GM19025 (cell line): ENCODE results near the gene PRKAR1B.

Experiments
- ATAC-seq: cut with Tn5 transposase; IDR thresholded peaks from one replicate; pipeline ENCODE4 v1.9.1; 2021; ENCODE audit warnings: mild to moderate bottlenecking, low read depth, moderate library complexity; ENCODE audit not compliant: unreplicated experiment

The PRKAR1B gene

GRCh38 chr7:549066-549890, 177.8 kb downstream of the PRKAR1B start:
- no peak for ATAC-seq

DNA sequence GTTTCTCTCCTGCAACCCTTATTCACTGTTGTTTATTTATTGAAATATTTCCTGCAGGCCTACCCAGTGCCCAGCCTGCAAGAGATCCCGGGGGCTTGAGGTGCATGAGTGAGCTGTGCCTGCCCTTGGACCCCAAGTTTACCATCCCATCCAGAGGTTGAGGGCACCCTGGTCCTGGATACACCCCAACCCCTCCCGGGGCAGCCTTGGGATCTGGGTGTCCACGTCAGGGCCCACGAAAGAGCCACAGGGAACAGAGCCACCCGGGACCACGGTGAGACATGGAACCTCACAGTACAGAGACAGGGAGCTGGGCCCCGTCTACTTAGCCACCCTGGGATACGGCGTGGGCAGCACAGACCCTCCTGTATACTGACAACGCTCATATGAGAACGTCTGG, 178.7 kb downstream of the PRKAR1B start:
- no peak for ATAC-seq

DNA sequence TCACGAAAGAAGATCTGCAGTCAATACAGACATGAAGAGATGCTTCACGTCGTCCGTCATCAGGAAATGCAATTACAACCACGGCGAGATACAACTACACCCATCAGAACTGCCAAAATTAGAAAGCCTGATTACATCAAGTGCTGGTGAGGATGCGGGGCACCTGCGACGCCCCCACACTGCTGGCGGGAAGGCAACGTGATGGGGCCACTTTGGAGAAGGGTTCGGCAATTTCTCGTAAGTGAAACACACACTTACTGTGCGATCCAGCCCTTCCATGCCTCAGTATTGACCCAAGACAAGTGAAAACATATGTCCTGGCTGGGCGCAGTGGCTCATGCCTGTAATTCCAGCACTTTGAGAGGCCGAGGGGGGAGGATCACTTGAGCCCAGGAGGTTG, 181.6 kb downstream of the PRKAR1B start:
- ATAC-seq = no peak

DNA sequence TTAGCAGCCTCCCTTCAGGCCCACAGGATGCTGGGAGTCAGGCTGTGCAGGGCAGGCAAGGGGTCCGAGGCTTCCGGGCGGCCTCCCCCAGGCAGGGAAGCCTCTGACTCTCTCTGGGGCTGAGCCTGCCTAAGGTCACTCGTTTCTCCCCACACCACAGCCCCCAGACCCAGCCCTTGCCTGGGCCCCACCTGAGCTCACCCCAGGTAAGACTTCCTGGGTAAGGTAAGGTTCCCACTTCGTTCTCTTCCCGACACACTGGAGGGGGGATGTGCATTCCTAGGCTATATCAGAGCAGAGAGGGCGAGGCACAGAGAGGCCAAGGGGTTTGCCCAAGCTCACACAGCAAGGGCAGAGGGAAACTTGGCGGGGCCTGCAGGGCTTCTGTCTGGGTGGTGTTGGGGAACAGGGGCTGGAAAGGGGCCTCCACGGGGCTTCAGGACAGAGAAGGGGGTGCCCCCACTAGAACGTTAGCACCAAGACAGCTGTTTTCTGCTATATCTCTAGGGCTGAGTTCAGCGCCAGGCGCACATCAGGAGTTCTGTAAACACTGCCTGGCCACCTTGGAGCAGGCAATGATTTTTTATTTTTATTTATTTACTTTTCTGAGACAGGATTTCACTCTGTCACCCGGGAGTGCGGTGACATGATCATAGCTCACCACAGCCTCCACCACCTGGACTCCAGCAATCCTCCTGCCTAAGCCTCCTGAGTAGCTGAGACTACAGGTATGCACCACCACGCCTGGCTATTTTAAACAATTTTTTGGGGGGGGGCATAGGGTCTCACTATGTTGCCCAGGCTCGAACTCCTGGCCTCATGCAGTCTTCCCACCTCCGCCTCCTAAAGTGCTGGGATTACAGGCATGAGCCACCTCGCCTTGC, 182.5 kb downstream of the PRKAR1B start:
- ATAC-seq = no peak

- no peak for ATAC-seq
Observed at GRCh38 chr7:543501-544337, 183.4 kb downstream of the PRKAR1B start.

GRCh38 chr7:542713-543500, 184.2 kb downstream of the PRKAR1B start:
- ATAC-seq = no peak

- no peak for ATAC-seq
Observed at GRCh38 chr7:542131-542712, 184.9 kb downstream of the PRKAR1B start.

GRCh38 chr7:541661-542060, 185.4 kb downstream of the PRKAR1B start:
- ATAC-seq = no peak

GRCh38 chr7:540997-541396, 186.1 kb downstream of the PRKAR1B start:
- no peak for ATAC-seq

- no peak for ATAC-seq
Observed at GRCh38 chr7:540579-540978, 186.5 kb downstream of the PRKAR1B start.

- no peak for ATAC-seq
Observed at GRCh38 chr7:539731-540411, 187.2 kb downstream of the PRKAR1B start.

- ATAC-seq = no peak
Observed at GRCh38 chr7:538764-539685, 188.1 kb downstream of the PRKAR1B start.

GRCh38 chr7:537911-538634, 189.0 kb downstream of the PRKAR1B start:
- ATAC-seq = no peak

DNA sequence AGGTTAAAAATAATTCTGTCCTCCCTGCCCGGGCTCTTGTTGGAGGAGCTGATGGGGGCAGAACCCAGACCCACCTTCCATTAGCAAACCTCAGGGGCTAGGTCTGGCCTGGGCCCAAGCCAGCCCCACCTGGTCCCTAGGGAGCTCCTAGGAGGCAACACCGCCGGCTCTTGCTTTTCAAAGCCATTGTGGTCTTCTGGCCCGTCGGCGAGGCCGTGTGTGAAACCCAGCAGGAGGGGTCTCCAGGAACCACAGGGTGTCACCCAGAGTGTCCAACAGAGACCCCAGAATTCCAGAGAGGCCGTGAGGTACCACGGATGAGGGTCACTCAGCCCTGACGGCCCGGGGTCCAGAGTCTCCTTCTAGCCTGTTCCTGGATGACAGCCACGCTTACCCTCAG, 190.8 kb downstream of the PRKAR1B start:
- ATAC-seq = no peak

DNA sequence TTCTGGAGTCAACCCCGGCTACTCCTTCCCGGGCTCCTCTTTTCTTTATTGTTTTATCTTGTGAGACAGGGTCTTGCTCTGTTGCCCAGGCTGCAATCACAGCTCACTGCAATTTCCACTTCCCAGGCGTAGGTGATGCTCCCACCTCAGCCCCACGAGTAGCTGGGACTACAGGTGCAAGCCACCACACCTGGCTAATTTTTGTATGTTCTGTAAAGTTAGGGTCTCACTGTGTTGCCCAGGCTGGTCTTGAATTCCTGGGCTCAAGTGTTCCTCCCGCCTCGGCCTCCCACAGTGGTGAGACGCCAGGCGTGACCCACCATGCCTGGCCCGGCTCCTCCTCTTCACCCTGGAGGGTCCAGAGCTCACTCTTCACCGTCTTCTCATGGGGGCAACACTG, 192.1 kb downstream of the PRKAR1B start:
- no peak for ATAC-seq

DNA sequence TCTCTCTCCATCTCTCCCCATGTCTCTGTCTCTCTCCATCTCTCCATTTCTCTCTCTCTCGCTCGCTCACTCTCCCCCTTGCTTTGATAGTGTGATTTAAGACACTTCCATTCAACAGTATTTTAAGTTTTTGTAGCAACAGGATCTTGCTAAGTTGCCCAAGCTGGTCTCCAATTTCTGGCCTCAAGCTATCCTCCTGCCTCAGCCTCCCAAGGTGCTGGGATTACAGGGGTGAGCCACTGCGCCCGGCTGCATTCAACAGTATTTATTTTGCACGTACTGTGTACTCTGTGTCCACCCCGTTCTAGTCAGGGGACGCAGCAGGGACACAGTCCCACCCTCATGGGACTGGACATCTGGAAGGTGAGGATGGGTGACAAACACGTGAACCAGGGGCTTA, 193.0 kb downstream of the PRKAR1B start:
- ATAC-seq = no peak

DNA sequence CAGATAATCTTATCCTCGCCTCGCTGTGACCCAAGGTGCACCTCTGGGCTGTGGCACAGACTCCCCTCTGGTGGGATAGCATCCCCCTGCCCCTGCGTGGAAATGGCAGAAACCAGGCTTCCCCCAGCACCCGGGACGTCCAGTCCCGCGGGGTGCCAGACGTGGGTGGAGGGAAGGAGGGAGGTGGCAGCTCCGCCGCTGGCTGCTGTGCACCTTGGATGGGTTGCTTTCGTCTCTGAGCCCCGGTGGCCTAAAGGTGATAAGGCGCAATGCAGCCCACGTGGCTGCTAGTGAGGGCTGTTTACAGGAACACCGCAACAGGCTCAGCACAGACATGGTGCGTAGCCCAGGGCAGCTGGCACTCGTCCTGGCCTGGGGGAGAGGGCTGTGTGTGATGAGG, 193.8 kb downstream of the PRKAR1B start:
- ATAC-seq = no peak
